A549 treated with AZD9567 at 1 μM for 4 hours (cell line): ENCODE data around the gene NRIP1. TPM values are rescaled to one million over a fixed set of nuclear protein-coding genes. Genes with fewer than 3 reads are reported as not detected.

ENCODE experiments used
- total RNA-seq: library from RNA; stranded (reverse); fragments of 200-300 nt; extraction: Qiagen RNA extraction; gene quantifications from 5 replicates; pipeline ENCODE4 v1.2.3, GENCODE V29; 2022; ENCODE audit not compliant: insufficient read depth

NRIP1 gene
- total RNA-seq = 7.8 to 19.0 TPM (median 12.2 TPM) in 5 replicates

GRCh38 chr21:15064576-15065391, at the start of gene NRIP1:
TSS of gene NRIP1 (minus strand) at chr21:15065000. CDS start at chr21:14968192, 96,808 bp downstream.

